HG03196 (cell line): ENCODE results near the gene SGMS1.
"Not testable (repeated sequence)": the region's sequence is repeated elsewhere in the genome, so short reads cannot be mapped to it uniquely, and the experiment has no call there.

Experiments used
- ATAC-seq: cut with Tn5 transposase; IDR thresholded peaks from one replicate; pipeline ENCODE4 v1.9.1; 2021; ENCODE audit not compliant: unreplicated experiment

The SGMS1 gene

DNA sequence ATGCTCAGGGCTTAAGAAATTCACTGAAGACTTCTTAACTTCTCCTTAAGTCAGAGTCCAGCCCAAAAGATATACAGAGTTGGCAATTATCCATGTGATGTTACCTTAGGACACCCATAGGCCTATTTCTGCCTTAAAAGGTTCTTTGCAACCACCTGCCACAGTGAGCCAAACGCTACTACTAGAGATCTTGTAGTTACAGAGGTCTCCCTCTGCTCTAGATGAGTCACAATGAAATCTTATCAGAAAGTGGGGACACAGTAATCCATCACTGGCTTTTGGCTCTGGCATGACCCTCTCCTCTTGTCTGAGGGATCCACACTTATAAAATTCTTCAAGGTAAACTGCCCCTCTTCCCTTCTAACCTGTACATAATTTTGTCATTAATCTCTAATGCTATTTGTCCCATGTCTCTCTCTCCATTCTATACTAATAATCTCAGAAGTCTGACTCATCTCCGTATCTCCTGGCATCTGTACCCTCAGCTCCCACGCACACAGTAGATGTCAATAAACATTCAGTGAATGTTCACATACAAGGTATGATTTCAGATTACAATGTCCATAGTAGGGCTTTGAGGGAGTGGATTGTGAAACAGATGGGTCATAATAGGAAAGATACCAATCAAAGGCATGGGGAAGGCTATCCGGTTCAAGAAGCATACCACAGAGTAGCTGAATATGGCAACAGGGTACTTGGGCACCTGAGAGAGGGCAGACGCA, 112.1 kb downstream of the SGMS1 start:
- ATAC-seq, result peak; percentile 35

DNA sequence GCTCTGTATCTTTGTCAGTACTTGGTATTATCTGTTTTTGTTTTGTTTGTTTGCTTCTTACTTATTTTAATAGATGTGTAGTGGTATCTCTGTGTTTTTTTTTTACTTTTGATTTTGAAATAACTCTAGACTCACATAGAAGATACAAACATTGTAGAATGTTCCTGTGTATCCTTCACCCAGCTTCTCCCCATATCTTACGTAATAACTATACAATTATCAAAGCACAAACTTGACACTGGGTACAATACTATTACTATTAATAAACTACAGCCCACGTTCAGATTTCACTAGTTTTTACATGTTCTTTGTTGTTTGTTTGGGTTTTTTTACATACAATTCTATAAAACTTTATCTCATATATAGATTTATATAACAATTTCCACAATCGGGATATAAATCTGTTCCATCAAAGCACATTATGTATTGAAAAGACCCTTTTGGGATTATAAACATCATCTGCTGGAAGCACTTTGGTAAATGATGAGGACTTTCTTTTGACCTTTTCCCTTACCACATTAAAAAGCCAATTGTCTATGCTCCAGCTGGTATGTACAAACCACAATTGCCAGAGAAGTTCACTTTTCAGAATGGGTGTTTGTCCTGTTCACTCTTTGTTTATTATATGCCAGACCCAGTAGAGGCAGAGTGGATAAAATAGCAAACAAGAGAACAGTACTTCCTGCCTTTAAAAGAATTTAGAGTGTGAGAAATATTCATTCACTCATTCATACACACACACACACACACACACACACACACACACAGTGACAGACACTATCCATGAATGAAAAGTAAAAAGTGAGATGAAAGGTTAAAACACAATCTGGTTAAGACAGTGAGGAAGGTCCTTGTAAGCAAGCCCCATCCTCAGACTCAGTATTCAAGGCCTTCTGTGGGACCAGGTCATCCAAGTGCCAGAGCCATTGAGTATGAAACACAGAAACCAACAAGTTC, 113.0 kb downstream of the SGMS1 start:
- ATAC-seq, result no peak

- peak; percentile 65 for ATAC-seq
Observed at GRCh38 chr10:50508315-50509051, 115.3 kb downstream of the SGMS1 start.

- ATAC-seq, result no peak
Observed at GRCh38 chr10:50506861-50507573, 116.7 kb downstream of the SGMS1 start.

DNA sequence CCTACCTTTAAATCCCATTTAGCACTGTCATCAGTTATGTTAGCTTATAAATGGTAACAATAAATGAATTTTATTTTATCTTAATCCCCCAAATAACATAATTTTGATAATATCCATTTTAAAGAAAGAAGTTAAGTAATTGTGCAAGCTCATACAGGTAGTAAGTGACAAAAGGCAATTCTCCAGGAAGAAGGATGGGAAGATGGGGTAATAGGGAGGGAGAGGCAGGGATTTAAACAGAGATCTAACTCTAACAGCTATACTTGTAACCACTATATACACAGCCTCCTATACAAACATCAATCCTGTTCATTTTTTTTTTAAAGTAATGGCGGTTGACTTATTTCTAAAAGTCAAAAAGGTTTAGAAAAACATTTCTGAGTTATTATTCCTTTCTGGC, 119.4 kb downstream of the SGMS1 start:
- ATAC-seq, result no peak

DNA sequence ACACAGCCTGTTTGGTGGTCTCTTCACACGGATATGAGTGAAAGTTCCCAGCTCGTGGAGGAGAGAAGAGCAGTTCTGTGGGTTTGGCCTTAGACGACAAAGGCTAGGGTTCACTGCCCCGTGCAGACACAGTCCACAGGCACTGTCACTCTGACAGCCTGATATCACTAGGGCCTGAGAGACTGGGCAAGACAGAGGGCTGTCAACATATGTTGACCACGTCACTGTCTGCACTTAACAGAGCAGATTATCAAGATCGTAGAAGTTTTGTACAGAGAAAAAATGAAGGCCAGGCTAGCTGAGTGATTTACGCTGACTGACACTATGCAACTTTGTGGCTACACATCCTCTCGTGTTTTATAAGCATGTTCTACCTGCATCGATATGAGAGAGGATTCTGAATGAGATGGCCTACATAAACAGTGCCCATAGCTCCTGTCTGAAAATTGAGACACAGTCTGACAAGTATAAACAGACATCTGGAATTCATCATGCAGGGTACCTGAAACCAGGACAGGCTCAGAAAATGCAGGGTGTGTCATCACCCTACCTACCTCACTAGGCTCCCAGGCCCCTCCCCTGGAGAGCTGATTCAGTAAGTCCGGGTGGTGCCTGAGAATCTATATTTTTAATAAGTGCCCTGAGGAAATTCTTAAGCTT, 120.0 kb downstream of the SGMS1 start:
- no peak for ATAC-seq

DNA sequence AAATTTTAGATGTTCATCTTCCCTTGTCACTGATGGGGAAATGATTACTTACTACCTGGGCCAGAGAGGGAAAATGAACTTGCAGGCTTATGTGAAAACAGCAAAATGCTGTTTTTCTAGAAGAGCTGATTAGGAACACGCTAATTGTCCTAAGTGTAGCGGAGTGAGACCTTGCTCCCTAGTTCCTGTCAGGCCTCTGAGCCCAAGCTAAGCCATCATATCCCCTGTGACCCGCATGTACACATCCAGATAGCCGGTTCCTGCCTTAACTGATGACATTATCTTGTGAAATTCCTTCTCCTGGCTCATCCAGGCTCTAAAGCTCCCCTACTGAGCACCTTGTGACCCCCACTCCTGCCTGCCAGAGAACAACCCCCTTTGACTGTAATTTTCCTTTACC, 120.6 kb downstream of the SGMS1 start:
- ATAC-seq, result not testable (repeated sequence)

DNA sequence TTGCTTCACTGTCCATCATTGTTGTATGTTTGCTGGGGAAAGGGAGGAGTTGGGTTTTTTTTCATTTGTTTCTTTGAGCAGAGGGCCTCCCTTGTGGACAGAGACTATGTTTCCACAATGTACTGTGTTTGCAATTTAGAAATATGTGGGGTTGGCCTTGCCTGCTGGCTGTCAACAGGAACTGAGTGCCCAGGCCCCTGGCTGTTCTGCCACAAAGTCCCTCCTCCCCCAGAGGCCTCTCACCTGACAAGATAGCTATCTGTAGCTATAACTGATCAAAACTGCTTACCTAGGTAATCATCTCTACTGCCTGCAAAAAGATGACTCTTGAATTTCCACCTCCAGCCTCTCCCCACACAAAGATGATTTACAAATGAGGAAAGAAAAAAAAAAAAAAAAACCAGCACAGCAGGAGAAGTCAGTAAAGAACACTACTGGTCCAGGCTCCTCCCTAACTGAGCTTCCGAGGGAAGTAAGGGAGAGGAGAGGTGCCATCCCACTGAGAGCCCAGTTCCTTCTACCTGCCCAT, 121.8 kb downstream of the SGMS1 start:
- ATAC-seq, result peak; percentile 36

GRCh38 chr10:50501478-50501877, 122.3 kb downstream of the SGMS1 start:
- no peak for ATAC-seq

- no peak for ATAC-seq
Observed at GRCh38 chr10:50498465-50498864, 125.3 kb downstream of the SGMS1 start.

DNA sequence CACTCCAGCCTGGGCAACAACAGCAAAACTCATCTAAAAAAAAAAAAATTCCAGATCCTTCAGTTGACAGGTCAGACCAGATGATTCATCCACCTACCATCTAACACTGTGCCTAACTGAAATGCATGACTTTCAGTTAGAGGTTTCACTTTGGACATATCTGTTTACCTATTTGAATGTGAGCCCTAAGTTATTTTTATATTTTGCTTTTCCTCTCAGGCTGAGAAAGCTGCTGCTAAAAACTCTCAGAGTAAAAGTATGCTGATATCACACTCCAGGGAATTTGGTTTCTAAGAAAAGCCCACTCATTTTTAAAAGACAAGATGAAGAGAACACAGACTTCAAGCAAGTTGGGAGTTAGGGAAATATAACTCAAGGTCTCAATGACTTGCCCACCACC, 126.0 kb downstream of the SGMS1 start:
- peak; percentile 87 for ATAC-seq

DNA sequence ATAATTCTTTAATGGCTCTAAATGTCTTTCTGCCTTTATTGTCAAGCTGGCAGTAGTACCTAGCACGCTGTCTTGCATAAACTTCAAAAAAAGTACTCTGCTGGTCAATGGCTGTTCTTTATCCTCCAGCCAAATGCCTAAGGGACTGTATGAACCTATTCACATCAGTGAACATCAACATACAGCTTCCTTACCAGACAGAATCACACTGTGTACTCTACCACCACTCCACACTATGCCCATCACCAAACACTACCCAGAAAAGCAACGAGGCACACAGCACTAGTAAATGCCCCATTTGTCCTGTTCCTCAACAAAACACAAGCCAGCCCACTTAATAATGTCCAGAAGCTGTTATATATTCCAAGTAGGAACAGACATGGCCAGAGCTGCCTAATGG, 127.5 kb downstream of the SGMS1 start:
- ATAC-seq, result no peak

DNA sequence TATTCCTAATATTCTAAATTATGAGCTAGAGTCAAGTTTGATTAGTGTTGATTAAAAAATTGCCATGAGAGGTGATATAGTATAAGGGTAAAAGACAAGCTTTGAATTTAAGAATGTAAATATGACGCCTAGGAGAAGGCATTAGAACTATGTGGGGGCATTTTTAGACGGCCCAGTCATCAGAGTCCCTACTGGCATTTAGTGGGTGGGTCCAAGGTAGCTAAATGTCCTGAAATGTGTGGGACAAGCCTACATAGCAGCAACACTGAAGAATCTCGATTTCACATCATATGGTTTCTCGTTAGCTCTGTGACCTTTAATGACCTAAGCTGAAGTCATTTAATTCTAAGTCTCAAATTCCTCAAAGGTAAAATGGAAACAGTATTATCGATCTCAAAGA, 133.5 kb downstream of the SGMS1 start:
- no peak for ATAC-seq

DNA sequence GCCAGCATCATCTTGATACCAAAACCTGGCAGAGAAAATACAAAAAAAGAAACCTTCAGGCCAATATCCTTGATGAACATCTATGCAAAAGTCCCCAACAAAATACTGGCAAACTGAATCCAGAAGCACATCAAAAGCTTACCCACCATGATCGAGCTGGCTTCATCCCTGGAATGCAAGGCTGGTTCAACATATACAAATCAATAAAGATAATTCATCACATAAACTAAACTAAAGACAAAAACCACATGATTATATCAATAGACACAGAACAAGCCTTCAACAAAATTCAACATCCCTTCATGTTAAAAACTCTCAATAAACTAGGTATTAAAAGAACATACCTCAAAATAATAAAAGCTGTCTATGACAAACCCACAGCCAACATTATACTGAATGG, 139.2 kb downstream of the SGMS1 start:
- not testable (repeated sequence) for ATAC-seq

DNA sequence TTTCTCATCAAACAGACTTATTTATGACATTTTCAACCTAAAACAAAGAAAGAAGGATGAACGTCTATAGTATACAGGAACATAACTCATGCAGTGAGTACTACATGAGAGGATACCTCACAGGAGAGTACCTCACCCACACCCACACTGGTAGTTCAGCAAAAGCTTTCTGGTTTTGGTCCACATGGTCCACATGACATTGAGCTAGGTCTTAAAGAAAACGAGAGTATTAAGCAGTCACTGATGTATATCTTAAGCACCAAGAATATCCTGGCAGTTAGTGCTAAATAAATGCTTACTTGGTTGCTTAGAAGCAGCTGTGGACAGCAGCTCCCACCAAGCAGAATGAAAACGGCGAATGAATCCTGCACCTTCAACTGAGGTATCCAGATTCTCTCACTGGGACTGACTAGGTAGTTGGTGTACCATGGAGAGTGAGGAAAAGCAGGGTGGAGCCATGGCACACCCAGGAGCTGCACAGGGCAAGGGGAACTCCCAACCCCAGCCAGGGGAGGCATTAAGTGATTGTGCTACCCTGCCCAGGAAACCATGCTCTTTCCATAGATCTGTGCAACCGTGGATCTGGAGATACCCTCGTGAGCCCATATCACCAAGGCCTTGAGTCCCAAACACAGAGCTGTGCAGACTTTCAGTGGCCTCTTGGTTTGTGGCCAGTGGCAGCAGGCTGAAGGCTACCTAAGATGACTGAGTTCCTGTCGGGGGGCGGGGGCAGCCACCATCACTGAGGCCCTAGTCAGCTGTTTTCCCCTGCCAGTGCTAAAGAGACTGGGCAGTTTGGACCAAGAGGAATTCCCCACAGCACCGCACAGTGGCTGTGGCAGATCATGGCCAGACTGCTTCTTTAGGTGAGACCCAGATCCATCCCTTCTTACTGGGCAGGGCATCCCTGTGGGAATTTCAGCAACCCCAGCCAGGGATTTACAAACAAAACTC, 143.4 kb downstream of the SGMS1 start:
- ATAC-seq, result no peak

DNA sequence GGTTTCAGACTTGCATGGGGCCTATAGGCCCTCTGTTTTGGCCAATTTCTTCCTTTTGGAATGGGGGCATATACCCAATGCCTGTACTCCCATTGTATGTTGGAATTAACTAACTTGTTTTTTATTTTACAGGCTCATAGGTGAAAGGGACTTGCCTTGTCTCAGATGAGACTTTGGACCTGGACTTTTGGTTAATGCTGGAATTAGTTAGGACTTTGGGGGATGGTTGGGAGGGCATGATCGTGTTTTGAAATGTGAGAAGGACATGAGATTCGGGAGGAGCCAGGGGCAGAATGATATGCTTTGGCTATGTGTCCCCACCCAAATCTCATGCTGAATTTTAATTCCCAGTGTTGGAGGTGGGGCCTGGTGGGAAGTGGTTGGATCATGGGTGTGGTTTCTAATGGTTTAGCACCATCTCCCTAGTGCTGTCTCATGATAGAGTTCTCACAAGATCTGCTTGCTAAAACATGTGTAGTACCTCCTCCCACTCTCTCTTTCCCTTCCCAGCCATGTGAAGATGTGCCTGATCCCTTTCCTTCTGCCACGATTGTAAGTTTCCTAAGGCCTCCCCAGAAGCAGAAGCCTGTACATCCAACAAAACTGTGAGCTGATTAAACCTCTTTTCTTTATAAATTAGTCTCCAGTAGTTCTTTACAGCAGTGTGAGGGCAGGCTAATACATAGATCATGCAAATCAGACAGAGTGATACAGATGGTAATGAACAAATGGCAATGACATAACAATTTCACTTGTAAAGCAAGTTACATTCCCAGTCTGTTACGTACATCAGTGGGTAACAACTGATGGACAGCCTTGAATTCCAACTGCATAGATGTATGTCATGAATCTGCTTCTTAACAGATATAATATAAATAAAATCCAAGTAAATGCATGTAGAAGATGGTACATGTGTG, 146.2 kb downstream of the SGMS1 start:
- ATAC-seq, result no peak

DNA sequence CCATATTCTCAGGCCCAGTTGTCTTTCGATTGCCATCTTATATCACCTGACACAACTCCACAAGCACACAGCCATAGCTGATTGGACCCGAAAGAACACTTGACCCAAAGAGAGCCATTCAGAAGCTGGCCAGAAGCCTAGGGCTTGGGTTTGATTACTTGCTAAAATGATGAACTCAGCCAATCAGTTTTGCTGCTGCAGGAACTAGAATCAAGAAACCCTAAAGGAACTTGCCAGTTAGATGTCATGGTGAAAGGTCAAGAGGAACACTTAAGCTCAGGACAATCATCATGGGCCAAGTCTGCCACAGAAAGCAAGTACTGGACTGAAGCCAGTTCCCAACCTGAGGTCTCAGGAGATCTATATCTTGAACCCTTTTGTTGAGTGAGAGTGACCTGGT, 150.0 kb downstream of the SGMS1 start:
- no peak for ATAC-seq

GRCh38 chr10:50472914-50473313, 150.8 kb downstream of the SGMS1 start:
- no peak for ATAC-seq
